Fibroblast of lung (primary cell): Measurements from ENCODE around the gene IL18R1.

Experiments
- EZH2 ChIP-seq: IDR thresholded peaks from 2 replicates; pipeline ENCODE4 v1.5.1; 2012; ENCODE audit warnings: low read length, control low read depth, mild to moderate bottlenecking; ENCODE audit errors: missing control alignments
- TF ChIP-seq, protein P1 (sequence below), 2 donors: IDR thresholded peaks in 1 of 2; conservative IDR thresholded peaks in 1 of 2; 1 replicate in 1 of 2; 2 replicates in 1 of 2; pipeline ENCODE4 v1.5.1; 2011 to 2012; ENCODE audit warnings: low read length in 2 of 2, control low read depth in 1 of 2, inconsistent platforms in 1 of 2, low read depth in 1 of 2, mild to moderate bottlenecking in 1 of 2

DNA sequence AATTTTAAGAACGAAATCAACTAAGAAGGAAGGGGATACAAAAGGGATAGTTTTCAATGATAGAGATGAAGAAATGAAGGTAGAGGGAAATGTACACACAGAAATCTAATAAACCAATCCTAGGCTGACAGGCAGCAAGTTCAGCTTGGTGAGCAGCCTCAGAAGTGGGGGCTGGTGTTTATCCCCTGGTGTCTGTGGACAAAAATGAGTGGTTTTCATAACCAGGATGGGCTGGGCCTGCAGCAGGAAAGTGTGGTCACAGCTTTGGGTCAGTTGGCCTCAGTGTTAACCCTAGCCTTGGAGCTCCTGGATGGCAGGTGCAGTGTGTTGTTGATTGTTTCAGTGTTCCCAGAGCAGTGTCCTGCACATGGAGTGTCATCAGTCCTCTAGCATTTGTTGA lies 14.3 kb downstream of the IL18R1 start:
- TF ChIP-seq EZH2, result no peak
- TF ChIP-seq, protein P1, sequence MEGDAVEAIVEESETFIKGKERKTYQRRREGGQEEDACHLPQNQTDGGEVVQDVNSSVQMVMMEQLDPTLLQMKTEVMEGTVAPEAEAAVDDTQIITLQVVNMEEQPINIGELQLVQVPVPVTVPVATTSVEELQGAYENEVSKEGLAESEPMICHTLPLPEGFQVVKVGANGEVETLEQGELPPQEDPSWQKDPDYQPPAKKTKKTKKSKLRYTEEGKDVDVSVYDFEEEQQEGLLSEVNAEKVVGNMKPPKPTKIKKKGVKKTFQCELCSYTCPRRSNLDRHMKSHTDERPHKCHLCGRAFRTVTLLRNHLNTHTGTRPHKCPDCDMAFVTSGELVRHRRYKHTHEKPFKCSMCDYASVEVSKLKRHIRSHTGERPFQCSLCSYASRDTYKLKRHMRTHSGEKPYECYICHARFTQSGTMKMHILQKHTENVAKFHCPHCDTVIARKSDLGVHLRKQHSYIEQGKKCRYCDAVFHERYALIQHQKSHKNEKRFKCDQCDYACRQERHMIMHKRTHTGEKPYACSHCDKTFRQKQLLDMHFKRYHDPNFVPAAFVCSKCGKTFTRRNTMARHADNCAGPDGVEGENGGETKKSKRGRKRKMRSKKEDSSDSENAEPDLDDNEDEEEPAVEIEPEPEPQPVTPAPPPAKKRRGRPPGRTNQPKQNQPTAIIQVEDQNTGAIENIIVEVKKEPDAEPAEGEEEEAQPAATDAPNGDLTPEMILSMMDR (conservative IDR thresholded peaks at IDR 0.05 in 1 of 2, IDR thresholded peaks at IDR 0.05 in 1 of 2; ENCODE audit: low read depth in 1 of 2, low read length in 2 of 2), result no peak
